GM19193 (cell line): ENCODE measurements around the gene C1QL4.

Experiments
- POLR2A ChIP-seq: IDR thresholded peaks from 4 replicates; pipeline ENCODE4 v1.6.1; 2011; ENCODE audit not compliant: insufficient read depth, insufficient read length; ENCODE audit errors: extremely low read depth

C1QL4 gene

GRCh38 chr12:49342066-49342913 is 5.3 kb upstream of the C1QL4 start:
- TF ChIP-seq POLR2A = no peak

- no peak for TF ChIP-seq POLR2A
Measured at GRCh38 chr12:49341777-49342065, 4.7 kb upstream of the C1QL4 start.

GRCh38 chr12:49340971-49341776 is 4.2 kb upstream of the C1QL4 start:
- no peak for TF ChIP-seq POLR2A

- no peak for TF ChIP-seq POLR2A
Measured at GRCh38 chr12:49340095-49340870, 3.3 kb upstream of the C1QL4 start.

GRCh38 chr12:49339464-49339861 is 2.5 kb upstream of the C1QL4 start:
- no peak for TF ChIP-seq POLR2A

GRCh38 chr12:49338830-49339463 is 2.0 kb upstream of the C1QL4 start:
- no peak for TF ChIP-seq POLR2A

GRCh38 chr12:49335955-49336644 is 888 bp downstream of the C1QL4 start:
- TF ChIP-seq POLR2A = no peak

GRCh38 chr12:49335118-49335954 is 1.7 kb downstream of the C1QL4 start:
- no peak for TF ChIP-seq POLR2A

- TF ChIP-seq POLR2A = no peak
Measured at GRCh38 chr12:49334681-49335080, 2.3 kb downstream of the C1QL4 start.

- no peak for TF ChIP-seq POLR2A
Measured at GRCh38 chr12:49334226-49334625, 2.8 kb downstream of the C1QL4 start.

- no peak for TF ChIP-seq POLR2A
Measured at GRCh38 chr12:49332891-49333371, 4.1 kb downstream of the C1QL4 start.

GRCh38 chr12:49332441-49332861 is 4.5 kb downstream of the C1QL4 start:
- TF ChIP-seq POLR2A = no peak
